Heart right ventricle (tissue), 16 donors: ENCODE results near the gene ZNHIT1. TPM values are rescaled to one million over a fixed set of nuclear protein-coding genes. Genes with fewer than 3 reads are reported as not detected.

Source experiments
- ATAC-seq, 8 donors: fragments of 200-7000 bp; cut with Tn5 transposase; one replicate each; pipeline ENCODE4 v1.9.1; 2020; ENCODE audit warnings: mild to moderate bottlenecking in 8 of 8, moderate library complexity in 8 of 8, moderate number of reproducible peaks in 1 of 8
- DNase-seq, 2 donors: peaks; one replicate each; pipeline ENCODE4 v3.0.0-alpha.2; 2020
- H3K27ac ChIP-seq, 10 donors: fragments of 200-600 bp; sonication (generic) in 2 of 10; one replicate each; pipeline versions ENCODE4 v1.5.0 to v1.8.0; 2020 to 2022; ENCODE audit warnings: mild to moderate bottlenecking in 3 of 10
- H3K27me3 ChIP-seq, 7 donors: fragments of 200-600 bp; one replicate each; pipeline ENCODE4 v1.8.0; 2021 to 2022; ENCODE audit warnings: mild to moderate bottlenecking in 2 of 7
- H3K36me3 ChIP-seq, 9 donors: fragments of 200-600 bp; sonication (generic) in 1 of 9; one replicate each; pipeline versions ENCODE4 v1.5.0 to v1.8.0; 2020 to 2022; ENCODE audit warnings: mild to moderate bottlenecking in 2 of 9
- H3K4me1 ChIP-seq, 9 donors: fragments of 200-600 bp; sonication (generic) in 1 of 9; one replicate each; pipeline versions ENCODE4 v1.5.0 to v1.8.0; 2020 to 2022; ENCODE audit warnings: mild to moderate bottlenecking in 4 of 9
- H3K4me3 ChIP-seq, 10 donors: fragments of 200-600 bp; sonication (generic) in 2 of 10; one replicate each; pipeline versions ENCODE4 v1.5.0 to v1.8.0; 2020 to 2022; ENCODE audit warnings: mild to moderate bottlenecking in 7 of 10, moderate library complexity in 2 of 10
- H3K9me3 ChIP-seq, 11 donors: fragments of 200-600 bp in 10 of 11; sonication (generic) in 2 of 11; one replicate each; pipeline versions ENCODE4 v1.5.0 to v1.8.0; 2013 to 2022; ENCODE audit warnings: mild to moderate bottlenecking in 2 of 11, control low read depth in 1 of 11, moderate library complexity in 1 of 11
- WGBS, 2 donors: extraction: QIAGEN DNeasy Blood & Tissue Kit; methylation state at CpG; one replicate each; pipeline ENCODE4 v1.1.7; 2013; ENCODE audit warnings: inconsistent platforms in 1 of 2; 5-methylcytosine and 5-hydroxymethylcytosine counted together
- intact Hi-C, 10 donors: fragments of 100-400 bp; cut with DNase I; formaldehyde crosslinking; loops; one replicate each; pipeline versions ENCODE4 v1.11.1 to v1.14.2; 2022
- polyA plus RNA-seq, 2 donors: library from polyadenylated mRNA; stranded (reverse); fragments of 200-250 nt; gene quantifications; one replicate each; pipeline ENCODE4 v1.2.3, GENCODE V29; 2013
- total RNA-seq, 10 donors: library from RNA; stranded (reverse); fragmentation: NEBNext Ultra II Directional in 3 of 10; extraction: Animal tissue kit (Norgen Biotek cat#: 25700) in 3 of 10; gene quantifications; one replicate each; pipeline versions ENCODE4 v1.2.1 to v1.2.4, GENCODE V29; 2021 to 2023
- TF ChIP-seq, protein P1 (sequence below), 9 donors: fragments of 200-600 bp; sonication (generic) in 2 of 9; IDR thresholded peaks; one replicate each; pipeline versions ENCODE4 v1.5.0 to v1.8.0; 2021 to 2022; ENCODE audit warnings: antibody characterized with exemption in 9 of 9, mild to moderate bottlenecking in 5 of 9, moderate library complexity in 1 of 9
- donor health status: Arrhythmogenic right ventricular cardiomyopathy.
- donor health status: ischemic (EF 13 %, LVEDD 7.1; RV severe dilation, severe dysfunction).
- donor health status: healthy with polysubstance abuse.
- donor health status: DM: no; HTN: yes; CAD: no.
- donor health status: DM: no; HTN: no; CAD: no.
- donor health status: ischemic (EF 25% LVEDD 6.9; RV normal size, moderate dysfunction).
- donor health status: ischemic (EF 25% LVEDD 5.7; RV mildly dilated, moderate dysfunction).
- donor health status: healthy.
- donor health status: DM: yes; HTN: yes; CAD: no.
- donor health status: Ischemic cardiomyopathy.
- donor health status: ischemic (EF 35%, LVEDD 5.7; RV mildly dilated, moderate dysfunction).
- donor health status: nonischemic (EF 11% LVEDD 7.7; RV severe dilation, severe dysfunction).
- donor health status: DM: yes; HTN: yes; CAD: no.
- donor health status: PGD.
- donor health status: ischemic (EF 29% LVEDD 5.4; RV normal size, mild dysfunction).
- donor health status: nonischemic (EF 23%, LVEDD 6.1; RV moderate dilation, normal function).

The ZNHIT1 gene
- total and polyA plus RNA-seq, 12 donors = 45.4 to 194 (median 52.6) TPM

- ATAC-seq (no peak), DNase-seq (no peak)
- TF ChIP-seq, protein P1, sequence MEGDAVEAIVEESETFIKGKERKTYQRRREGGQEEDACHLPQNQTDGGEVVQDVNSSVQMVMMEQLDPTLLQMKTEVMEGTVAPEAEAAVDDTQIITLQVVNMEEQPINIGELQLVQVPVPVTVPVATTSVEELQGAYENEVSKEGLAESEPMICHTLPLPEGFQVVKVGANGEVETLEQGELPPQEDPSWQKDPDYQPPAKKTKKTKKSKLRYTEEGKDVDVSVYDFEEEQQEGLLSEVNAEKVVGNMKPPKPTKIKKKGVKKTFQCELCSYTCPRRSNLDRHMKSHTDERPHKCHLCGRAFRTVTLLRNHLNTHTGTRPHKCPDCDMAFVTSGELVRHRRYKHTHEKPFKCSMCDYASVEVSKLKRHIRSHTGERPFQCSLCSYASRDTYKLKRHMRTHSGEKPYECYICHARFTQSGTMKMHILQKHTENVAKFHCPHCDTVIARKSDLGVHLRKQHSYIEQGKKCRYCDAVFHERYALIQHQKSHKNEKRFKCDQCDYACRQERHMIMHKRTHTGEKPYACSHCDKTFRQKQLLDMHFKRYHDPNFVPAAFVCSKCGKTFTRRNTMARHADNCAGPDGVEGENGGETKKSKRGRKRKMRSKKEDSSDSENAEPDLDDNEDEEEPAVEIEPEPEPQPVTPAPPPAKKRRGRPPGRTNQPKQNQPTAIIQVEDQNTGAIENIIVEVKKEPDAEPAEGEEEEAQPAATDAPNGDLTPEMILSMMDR (IDR thresholded peaks at IDR 0.05) = no peak
- H3K27ac ChIP-seq = no peak overlapping the region
- H3K36me3 ChIP-seq = no peaks in the 10 kb centered on the region
- peaks cover 23 to 97% (median 92%) of the 10 kb centered on the region in 7 donors for H3K27me3 ChIP-seq
- H3K9me3 ChIP-seq = no peaks in the 10 kb centered on the region
- intact Hi-C loops = loop anchor here in 1 of 10 donors (10.0 kb wide), 1 partner anchor 105 kb away; no protein-coding TSS in a partner anchor
- H3K4me3 ChIP-seq = no peak overlapping the region
- 2 to 4% methylated on average over 20 to 27 of the region's 27 CpGs for WGBS, 2 donors
- H3K4me1 ChIP-seq = peaks cover 0 to 16% (median 10%) of the 10 kb centered on the region in 9 donors
Observed at GRCh38 chr7:101179713-101180112, 38.3 kb upstream of the ZNHIT1 start.

DNA sequence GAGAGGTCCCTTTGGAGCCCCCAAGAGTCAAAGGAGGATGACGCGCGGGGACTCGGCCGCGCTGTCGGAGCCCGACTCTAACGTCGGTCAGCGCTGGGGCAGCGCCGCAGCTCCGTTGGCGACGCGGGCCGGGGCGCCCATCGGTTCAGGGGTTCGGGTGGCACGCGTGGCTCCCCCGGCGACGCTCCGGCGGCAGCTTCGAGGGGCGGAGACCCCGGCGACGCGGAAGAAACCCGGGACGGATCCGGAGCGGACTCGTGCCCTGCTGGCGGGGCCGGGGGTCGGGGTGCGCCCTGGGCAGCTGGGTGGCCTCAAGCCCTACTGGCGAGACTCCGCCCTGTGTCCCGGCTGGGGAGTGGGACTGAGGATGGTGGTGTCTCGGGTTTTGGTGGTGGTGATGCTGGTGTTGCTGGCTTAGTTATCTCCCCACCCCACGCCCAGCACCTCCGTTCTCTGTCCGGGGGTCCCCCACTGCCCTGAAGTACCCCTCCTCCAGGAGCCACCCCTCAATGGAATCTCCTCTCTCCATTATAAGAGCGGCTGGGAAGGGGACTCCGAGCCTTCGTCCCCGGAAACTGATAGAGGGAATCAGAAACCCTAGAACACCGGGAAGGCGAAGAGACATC lies 37.7 kb upstream of the ZNHIT1 start, which contains the start of gene NAT16:
Gene NAT16, minus strand, starts transcription at position 164 of the 626 bp plus-strand sequence. CDS start 5,486 bp downstream, outside the sequence.
- Histone ChIP-seq H3K27ac (no peak within 1 kb of the TSS), H3K4me1 (peaks cover 0 to 16% (median 10%) of the 10 kb centered on the region in 9 donors), H3K27me3 (peaks cover 19 to 96% (median 92%) of the 10 kb centered on the region in 7 donors), H3K4me3 (no peak within 1 kb of the TSS), H3K9me3 (no peaks in the 10 kb centered on the region), H3K36me3 (no peaks in the 10 kb centered on the region)
- DNase-seq (no peak), ATAC-seq (no peak)
- 1 to 4% methylated on average over 43 to 56 of the region's 56 CpGs for WGBS, 2 donors
- TF ChIP-seq, protein P1 (IDR thresholded peaks at IDR 0.05) = no peak
- intact Hi-C loops = no loop called here

DNA sequence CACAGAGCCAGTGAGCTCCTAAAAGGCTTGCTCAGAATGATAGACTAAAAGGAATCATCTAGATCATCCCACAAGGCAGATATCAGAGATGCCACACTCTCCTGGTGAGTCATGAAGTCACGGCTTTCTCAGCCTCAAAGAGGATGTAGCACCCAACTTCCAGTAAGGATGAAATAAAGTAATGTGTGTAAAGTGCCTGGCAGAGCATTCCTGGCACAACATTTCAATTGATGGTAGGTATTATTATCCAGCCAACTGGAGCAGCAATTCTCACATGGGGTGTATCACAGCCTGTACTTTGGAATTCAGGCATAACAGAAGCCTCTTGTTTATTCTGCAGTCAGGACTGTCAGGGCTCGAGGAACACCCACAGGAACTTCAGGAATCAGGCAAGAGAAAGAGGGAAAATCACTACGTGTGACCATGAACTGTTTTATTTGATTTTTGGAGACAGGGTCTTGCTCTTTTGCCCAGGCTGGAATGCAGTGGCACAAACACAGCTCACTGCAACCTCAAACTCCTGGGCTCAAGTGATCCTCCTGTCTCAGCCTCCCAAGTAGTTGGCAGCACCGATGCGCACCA lies 32.6 kb upstream of the ZNHIT1 start:
- no peaks in the 10 kb centered on the region for H3K9me3 ChIP-seq
- TF ChIP-seq, protein P1 (IDR thresholded peaks at IDR 0.05) = no peak
- DNase-seq (no peak), ATAC-seq (no peak)
- H3K27ac ChIP-seq = no peak overlapping the region
- no peaks in the 10 kb centered on the region for H3K36me3 ChIP-seq
- H3K27me3 ChIP-seq = peaks cover 5 to 81% (median 50%) of the 10 kb centered on the region in 7 donors
- 51 to 64% methylated on average over 5 of the region's 5 CpGs for WGBS, 2 donors
- H3K4me1 ChIP-seq = no peaks in the 10 kb centered on the region
- intact Hi-C loops = no loop called here
- no peak overlapping the region for H3K4me3 ChIP-seq

DNA sequence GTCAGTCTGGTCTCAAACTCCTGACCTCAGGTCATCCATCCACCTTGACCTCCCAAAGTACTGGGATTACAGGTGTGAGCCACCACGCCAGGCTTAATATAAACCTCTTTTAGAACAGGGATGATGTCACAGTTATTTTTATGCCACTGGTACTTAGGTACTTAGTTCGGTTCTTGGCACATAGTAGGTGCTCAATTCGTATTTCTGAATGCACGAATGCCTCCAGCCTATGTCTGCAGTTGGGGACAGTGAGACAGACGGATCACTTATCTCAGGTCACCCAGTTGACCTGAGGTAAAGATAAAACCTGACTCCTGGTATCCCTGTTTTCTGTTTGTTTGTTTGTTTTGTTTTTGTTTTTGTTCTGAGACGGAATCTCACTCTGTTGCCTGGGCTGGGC lies 31.8 kb upstream of the ZNHIT1 start:
- peaks cover 0 to 73% (median 41%) of the 10 kb centered on the region in 7 donors for H3K27me3 ChIP-seq
- no peaks in the 10 kb centered on the region for H3K9me3 ChIP-seq
- H3K27ac ChIP-seq = no peak overlapping the region
- no peaks in the 10 kb centered on the region for H3K4me1 ChIP-seq
- TF ChIP-seq, protein P1 (IDR thresholded peaks at IDR 0.05) = no peak
- H3K4me3 ChIP-seq = no peak overlapping the region
- ATAC-seq = no peak
- intact Hi-C loops = no loop called here
- H3K36me3 ChIP-seq = no peaks in the 10 kb centered on the region
- 56 to 62% methylated on average over 6 of the region's 6 CpGs for WGBS, 2 donors
- DNase-seq = no peak
